Stimulated activated CD4-positive, alpha-beta T cell treated with anti-CD3 and anti-CD28 coated beads, Interleukin-4, amount 100 ng/mL, for 24 hours (primary cell): ENCODE results near the gene SSTR3.
"Not testable (repeated sequence)": the region's sequence is repeated elsewhere in the genome, so short reads cannot be mapped to it uniquely, and the experiment has no call there.

ENCODE experiments used
- DNase-seq: peaks from one replicate; pipeline ENCODE4 v3.0.0-alpha.2; 2020

The SSTR3 gene

GRCh38 chr22:37241351-37242142, 29.3 kb upstream of the SSTR3 start:
- peak; percentile 50 for DNase-seq

DNA sequence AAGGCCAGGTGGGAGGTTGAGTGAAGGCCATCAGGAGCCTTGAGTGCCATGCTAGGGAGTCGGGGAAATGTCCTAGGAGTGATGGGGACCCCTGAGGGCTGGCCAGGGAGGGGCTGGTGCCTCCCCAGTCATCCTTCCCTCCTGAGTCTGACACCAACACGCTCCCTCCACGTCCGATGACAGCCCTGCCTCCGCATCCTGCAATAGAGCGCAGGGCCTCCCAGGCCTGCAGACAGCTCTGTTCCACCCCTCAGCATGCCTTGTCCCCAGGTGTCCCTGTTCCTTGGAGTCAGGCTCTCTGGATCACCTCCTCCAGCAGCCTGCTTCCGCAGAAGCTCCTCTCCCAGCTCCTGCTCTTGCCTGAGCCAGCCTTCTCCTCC, 28.7 kb upstream of the SSTR3 start:
- DNase-seq: peak; percentile 32

GRCh38 chr22:37240240-37240940, 28.1 kb upstream of the SSTR3 start:
- DNase-seq: no peak

GRCh38 chr22:37239336-37240239, 27.3 kb upstream of the SSTR3 start:
- no peak for DNase-seq

DNA sequence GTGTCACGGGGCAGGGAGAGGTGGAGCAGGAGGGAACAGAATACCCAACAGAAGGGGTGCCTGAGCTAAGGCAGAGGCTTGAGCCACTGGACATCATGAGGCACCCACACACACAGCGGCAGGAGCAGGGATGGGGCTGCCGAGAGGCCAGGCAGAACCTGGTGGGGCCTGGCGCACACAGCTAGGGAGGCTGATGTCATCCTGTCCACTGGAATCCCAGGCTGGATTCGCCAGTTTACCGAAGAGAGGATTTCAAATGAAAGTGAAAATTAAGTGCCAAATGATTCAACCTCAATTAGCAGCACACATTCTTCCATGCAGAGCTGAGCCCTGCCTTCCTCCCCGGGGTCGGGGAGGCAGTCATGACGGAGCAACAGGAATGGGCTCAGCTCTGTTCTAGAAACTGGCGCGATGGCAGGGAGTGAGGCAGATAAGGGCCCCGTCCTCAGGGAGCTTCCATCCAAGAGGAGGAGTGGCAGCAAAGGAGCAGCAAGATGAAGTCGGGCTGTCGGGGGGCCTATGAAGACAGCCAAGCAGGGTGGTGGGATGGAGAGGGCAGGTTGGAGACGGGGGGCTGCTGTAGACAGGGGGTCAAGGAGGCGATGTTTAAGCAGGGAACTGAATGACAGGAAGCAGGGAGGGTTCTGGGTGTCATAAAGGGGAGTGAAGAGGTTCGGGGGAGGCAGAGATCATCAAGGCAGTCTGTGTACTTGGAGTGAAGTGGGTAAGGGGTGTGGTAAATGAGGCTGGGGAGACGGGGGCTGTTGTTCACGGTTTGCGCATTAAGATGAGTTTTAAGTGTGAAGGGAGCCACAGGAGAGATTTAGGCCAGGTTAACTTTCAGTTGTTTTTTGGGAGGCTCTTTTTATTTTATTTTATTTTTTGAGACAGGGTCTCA, 25.3 kb upstream of the SSTR3 start:
- peak; percentile 19 for DNase-seq

DNA sequence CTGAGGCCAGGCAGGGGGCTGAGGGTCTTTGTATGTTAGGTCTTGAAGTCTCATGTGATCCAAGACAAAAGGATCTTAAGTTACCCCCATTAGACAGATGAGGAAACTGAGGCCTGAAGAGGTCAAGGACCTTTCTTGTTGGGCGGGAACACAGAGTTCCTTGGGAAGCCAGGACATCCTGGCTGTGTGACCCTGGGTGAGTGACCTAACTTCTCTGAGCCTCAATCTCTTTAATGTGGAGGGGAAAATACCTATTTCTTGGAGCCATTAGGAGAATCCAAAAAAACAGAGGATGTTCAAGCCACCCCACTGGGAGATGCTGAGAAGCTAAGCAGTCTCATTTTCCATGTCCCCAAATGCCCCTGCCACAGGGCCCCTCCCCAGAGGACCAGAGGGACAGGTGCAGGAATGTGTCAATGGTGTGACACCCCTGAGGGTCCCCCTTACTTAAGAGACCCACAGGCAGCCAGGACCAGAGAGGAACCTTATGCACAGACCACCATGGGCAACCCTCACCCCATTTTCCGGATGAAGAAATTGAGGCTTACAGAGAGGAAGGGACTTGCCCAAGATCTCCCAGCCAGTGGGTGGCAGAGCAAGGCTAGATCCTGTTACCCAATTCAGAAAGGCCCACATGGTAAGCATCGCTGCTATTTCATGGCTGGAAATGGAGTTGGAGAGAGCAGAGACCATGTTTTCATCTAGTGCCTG, 23.8 kb upstream of the SSTR3 start:
- no peak for DNase-seq

DNA sequence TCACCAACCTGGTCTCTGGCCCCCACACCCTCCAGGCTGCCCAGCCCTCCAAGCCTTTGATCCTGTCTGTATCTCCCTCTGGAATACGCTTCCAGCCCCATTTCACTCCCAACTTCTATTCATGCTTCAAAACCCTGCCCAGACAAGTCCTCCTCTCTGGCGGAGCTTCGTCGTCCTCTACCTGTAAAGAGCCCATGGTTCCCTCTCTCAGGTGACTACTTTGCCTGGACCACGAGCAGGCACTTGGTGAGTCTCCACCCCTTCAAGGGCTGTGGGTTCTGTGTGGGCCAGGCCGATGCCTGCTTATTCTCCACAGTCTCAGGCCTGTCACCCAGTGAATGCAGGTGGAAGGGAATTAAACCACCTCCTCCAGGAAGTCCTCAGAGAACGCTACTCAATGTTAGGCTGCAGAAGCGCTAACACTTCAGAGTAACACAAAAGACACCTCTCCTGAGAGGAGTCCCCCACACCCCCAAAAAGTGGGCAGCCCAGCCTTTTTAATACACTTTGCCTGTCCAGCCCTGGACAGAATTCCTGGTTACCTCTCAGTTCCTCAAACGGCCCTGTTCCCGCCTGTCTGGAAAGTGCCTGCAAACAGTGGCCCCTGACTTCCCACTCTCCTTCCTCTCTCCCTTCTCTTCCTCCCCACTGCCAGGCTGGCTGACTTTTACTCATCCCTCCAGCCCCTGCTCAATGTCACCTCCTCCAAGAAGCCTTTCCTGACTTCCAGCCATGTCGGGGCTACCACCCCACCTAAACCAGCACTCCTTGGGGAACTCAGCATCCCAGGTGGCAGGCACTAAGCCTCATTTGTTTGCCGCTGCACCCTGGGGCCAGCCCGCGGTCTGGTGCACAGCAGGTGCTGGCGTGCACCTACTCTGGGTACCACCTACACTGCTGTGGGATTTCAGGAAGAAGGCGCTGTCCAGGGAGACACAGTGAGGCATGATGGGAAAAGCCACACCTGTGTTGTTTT, 22.7 kb upstream of the SSTR3 start:
- DNase-seq: no peak

- DNase-seq: no peak
These were observed 21.7 kb upstream of the SSTR3 start for GRCh38 chr22:37233751-37234631.

DNA sequence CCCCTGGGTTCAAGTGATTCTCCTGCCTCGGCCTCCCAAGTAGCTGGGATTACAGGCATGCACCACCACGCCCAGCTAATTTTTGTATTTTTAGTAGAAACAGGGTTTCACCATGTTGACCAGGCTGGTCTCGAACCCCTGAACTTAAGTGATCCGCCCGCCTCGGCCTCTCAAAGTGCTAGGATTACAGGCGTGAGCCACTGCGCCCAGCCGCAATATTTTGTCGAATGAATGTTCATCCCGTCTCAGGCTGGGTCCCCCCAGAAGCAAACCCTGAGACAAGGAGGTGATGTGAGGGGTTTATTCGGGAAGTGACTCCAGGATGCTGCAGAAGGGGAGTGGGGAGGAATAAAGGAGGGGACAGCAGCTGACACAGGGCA, 21.1 kb upstream of the SSTR3 start:
- DNase-seq: not testable (repeated sequence)

- no peak for DNase-seq
These were observed 20.1 kb upstream of the SSTR3 start for GRCh38 chr22:37232140-37232998.

GRCh38 chr22:37231406-37232139, 19.3 kb upstream of the SSTR3 start:
- DNase-seq: peak; percentile 55

- peak; percentile 85 for DNase-seq
These were observed 18.6 kb upstream of the SSTR3 start for GRCh38 chr22:37230673-37231405.

DNA sequence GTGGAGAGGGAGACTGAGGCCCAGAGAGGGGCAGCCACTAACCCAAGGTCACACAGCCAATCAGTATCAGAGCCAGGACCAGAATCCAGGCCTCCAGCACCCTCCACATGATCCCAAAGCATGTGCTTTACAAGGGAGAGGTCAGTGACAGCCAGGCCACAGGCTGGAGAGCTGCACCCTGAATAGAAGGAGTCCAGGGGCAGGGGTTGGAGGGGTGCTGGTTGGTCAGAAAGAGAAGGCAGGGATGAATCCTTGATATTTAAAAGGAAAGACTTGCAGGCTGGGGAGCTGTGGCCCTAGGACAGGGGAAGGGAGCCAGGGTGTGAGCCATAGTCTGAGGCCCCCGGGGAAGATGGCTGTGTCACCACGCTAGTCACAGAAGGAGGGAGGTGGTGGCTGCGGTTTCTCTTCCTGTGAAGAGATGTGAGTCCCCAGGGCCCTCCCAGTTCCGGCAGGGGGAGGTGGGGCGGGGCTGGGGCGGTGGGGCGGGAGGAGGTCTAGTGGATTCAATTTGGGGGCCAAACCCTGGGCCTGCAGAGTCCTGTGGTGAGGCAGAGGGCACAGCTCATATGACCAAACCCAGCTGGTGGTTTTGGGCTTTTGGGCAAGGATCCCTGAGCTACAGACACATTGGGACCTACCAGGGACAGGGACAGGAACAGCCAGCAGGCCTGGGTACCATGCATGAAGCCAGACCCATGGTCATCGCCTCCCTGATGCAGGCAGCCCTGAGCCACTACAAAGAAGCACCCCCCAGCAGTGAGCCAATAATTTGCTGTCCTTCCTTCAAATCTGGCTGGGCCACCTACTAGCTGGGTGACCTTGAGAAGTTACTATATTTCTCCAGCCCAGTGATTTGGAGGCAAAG, 17.8 kb upstream of the SSTR3 start:
- peak; percentile 92 for DNase-seq

- peak; percentile 48 for DNase-seq
These were observed 16.9 kb upstream of the SSTR3 start for GRCh38 chr22:37229012-37229804.
